ENCODE measurements around the gene TMEM245.

DNA sequence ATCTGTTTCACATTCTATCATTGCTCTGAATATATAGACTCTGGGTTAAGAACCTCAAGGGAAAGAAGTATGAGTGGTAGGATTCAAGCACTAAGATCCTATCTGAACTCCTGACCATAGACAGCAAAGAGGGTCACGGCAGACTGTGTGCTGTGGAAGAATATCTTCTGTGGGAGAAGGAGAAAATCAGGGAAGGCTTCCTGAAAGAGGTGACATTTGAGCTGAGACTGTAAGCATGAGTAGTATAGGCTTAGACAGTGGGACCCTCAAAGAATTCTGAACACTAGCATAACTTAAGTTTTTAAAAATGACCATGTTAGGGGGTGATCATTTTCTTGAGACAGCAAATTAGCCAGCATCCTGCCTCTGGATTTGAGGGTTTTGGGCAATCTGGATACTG, 43.4 kb upstream of the TMEM245 start:
- TF ChIP-seq CTCF (IDR thresholded peaks at IDR 0.05) (no peak), POLR2A (IDR thresholded peaks at IDR 0.05) (no peak)
